SK-N-SH treated with all-trans-retinoic acid at 6 μM for 48 hours (cell line): Measurements from ENCODE around the gene COL23A1.

Source experiments
- ATAC-seq: fragments of 200-7000 bp; cut with Tn5 transposase; 3 replicates; pipeline ENCODE4 v1.9.1; 2020; ENCODE audit warnings: mild to moderate bottlenecking, moderate library complexity
- ARNTL ChIP-seq: fragments of 450-650 bp; formaldehyde crosslinking; IDR thresholded peaks from 2 replicates; pipeline ENCODE4 v1.5.0; 2020; ENCODE audit warnings: low read depth, mild to moderate bottlenecking, moderate library complexity, borderline replicate concordance
- BACH2 ChIP-seq: fragments of 250-450 bp; sonication (Bioruptor Pico); IDR thresholded peaks from 2 replicates; pipeline ENCODE4 v1.9.0; 2021; ENCODE audit warnings: mild to moderate bottlenecking, borderline replicate concordance
- CREB5 ChIP-seq: fragments of 250-450 bp; sonication (Bioruptor Pico); IDR thresholded peaks from 2 replicates; pipeline ENCODE4 v1.5.1; 2020; ENCODE audit warnings: low read depth, mild to moderate bottlenecking, moderate library complexity
- CSRNP3 ChIP-seq: fragments of 250-450 bp; sonication (Bioruptor Pico); IDR thresholded peaks from 2 replicates; pipeline ENCODE4 v1.5.1; 2021; ENCODE audit warnings: mild to moderate bottlenecking, moderate library complexity
- ESRRG ChIP-seq: fragments of 250-450 bp; sonication (Bioruptor Pico); IDR thresholded peaks from 2 replicates; pipeline ENCODE4 v1.6.1; 2021; ENCODE audit warnings: mild to moderate bottlenecking
- GLIS3 ChIP-seq: fragments of 250-450 bp; sonication (Bioruptor Pico); IDR thresholded peaks from 2 replicates; pipeline ENCODE4 v1.5.0; 2020; ENCODE audit warnings: mild to moderate bottlenecking, moderate library complexity
- ISL1 ChIP-seq: fragments of 250-450 bp; sonication (Bioruptor Pico); IDR thresholded peaks from 2 replicates; pipeline ENCODE4 v2.1.2; 2022; ENCODE audit warnings: mild to moderate bottlenecking, moderate library complexity
- OSR1 ChIP-seq: fragments of 250-450 bp; sonication (Bioruptor Pico); IDR thresholded peaks from 2 replicates; pipeline ENCODE4 v1.8.0; 2022; ENCODE audit warnings: moderate library complexity, mild to moderate bottlenecking, inconsistent platforms
- PATZ1 ChIP-seq: fragments of 250-450 bp; sonication (Bioruptor Pico); IDR thresholded peaks from 2 replicates; pipeline ENCODE4 v1.8.0; 2020; ENCODE audit warnings: mild to moderate bottlenecking, moderate library complexity, borderline replicate concordance
- PPARA ChIP-seq: fragments of 250-450 bp; sonication (Bioruptor Pico); IDR thresholded peaks from 2 replicates; pipeline ENCODE4 v1.5.0; 2020; ENCODE audit warnings: mild to moderate bottlenecking, borderline replicate concordance
- RARB ChIP-seq: fragments of 250-450 bp; sonication (Bioruptor Pico); IDR thresholded peaks from 2 replicates; pipeline ENCODE4 v1.8.0; 2021; ENCODE audit warnings: mild to moderate bottlenecking, moderate library complexity
- SNAI2 ChIP-seq: fragments of 250-450 bp; sonication (Bioruptor Pico); IDR thresholded peaks from 2 replicates; pipeline ENCODE4 v1.5.0; 2020; ENCODE audit warnings: mild to moderate bottlenecking, moderate library complexity
- TCF4 ChIP-seq: fragments of 250-450 bp; sonication (Bioruptor Pico); IDR thresholded peaks from 2 replicates; pipeline ENCODE4 v1.8.0; 2021; ENCODE audit warnings: mild to moderate bottlenecking, moderate library complexity, borderline replicate concordance
- TOX ChIP-seq: fragments of 250-450 bp; sonication (Bioruptor Pico); IDR thresholded peaks from 2 replicates; pipeline ENCODE4 v1.8.0; 2021; ENCODE audit warnings: mild to moderate bottlenecking, moderate library complexity, borderline replicate concordance
- TSHZ2 ChIP-seq: fragments of 250-450 bp; sonication (Bioruptor Pico); IDR thresholded peaks from 2 replicates; pipeline ENCODE4 v1.5.0; 2020; ENCODE audit warnings: mild to moderate bottlenecking, moderate library complexity
- ZC3H10 ChIP-seq: fragments of 250-450 bp; sonication (Bioruptor Pico); IDR thresholded peaks from 2 replicates; pipeline ENCODE4 v1.5.1; 2021; ENCODE audit warnings: mild to moderate bottlenecking, moderate library complexity
- ZFP30 ChIP-seq: fragments of 450-650 bp; formaldehyde crosslinking; IDR thresholded peaks from 2 replicates; pipeline ENCODE4 v1.5.0; 2022; ENCODE audit warnings: mild to moderate bottlenecking, moderate library complexity
- ZNF565 ChIP-seq: fragments of 450-650 bp; formaldehyde crosslinking; conservative IDR thresholded peaks from 2 replicates; pipeline ENCODE4 v1.5.0; 2020; ENCODE audit warnings: low read depth, mild to moderate bottlenecking, moderate library complexity
- ZNF70 ChIP-seq: fragments of 450-650 bp; formaldehyde crosslinking; IDR thresholded peaks from 2 replicates; pipeline ENCODE4 v1.5.0; 2020; ENCODE audit warnings: mild to moderate bottlenecking, moderate library complexity
- ZNF8 ChIP-seq: fragments of 450-650 bp; formaldehyde crosslinking; IDR thresholded peaks from 2 replicates; pipeline ENCODE4 v1.5.0; 2020; ENCODE audit warnings: mild to moderate bottlenecking, moderate library complexity
- TF ChIP-seq, protein P1 (sequence below): fragments of 250-450 bp; sonication (Bioruptor Pico); IDR thresholded peaks from 2 replicates; pipeline ENCODE4 v1.8.0; 2021; ENCODE audit warnings: low read depth, mild to moderate bottlenecking, moderate library complexity, borderline replicate concordance

COL23A1 gene

GRCh38 chr5:178538741-178539229 lies 51.4 kb downstream of the COL23A1 start:
- no peak for ATAC-seq
- no peak for TF ChIP-seq ZFP30 (CRISPR knock-in tag)
- TF ChIP-seq ZNF70 (CRISPR knock-in tag): no peak
- no peak for TF ChIP-seq PPARA (CRISPR knock-in tag)
- no peak for TF ChIP-seq ARNTL
- TF ChIP-seq, all 23 proteins: peak for 0

DNA sequence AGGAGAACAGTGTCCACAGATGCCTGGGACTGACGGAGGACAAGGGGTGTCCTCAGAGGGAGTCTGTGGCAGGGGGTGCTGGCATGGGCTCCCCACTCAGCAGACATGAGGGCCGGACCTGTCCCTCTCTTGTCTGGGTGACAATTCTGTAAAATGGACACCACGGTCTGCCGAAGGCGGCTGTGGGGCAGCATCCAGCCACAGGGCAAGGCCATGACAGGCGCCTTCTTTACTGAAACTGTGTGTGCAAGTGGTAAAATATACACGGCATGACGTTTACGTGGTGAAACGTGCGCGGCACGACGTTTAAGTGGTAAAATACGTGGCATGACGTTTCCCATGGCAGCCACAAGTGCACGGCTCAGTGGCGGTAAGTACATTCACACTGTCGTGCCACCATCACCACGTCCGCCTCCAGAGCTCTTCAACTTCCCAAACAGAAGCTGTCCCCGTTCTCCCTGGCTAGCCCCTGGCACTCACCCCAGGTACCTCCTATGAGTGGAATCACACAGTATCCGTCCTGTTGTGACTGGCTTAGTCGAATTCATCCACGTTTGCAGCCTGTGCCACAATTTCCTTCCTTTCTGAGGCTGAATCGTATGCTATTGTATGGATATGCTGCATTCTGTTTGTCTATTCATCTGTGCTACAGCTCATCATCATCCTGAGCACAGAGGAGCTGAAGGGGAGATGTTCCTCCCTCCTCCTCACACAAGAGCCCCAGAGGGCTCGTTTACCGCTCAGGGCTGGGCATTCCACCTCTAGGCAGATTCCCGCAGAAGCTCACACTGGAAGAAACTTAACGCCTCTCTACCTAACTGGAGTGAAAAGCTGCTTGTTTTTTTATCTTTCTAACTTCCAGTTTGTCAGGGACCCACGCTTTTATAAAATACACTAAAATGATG lies 52.5 kb downstream of the COL23A1 start:
- TF ChIP-seq ESRRG (CRISPR knock-in tag) (no peak), ISL1 (CRISPR knock-in tag) (no peak), ARNTL (no peak), ZNF70 (CRISPR knock-in tag) (no peak), SNAI2 (CRISPR knock-in tag) (no peak), CREB5 (CRISPR knock-in tag) (no peak), GLIS3 (CRISPR knock-in tag) (no peak), CSRNP3 (CRISPR knock-in tag) (no peak), PATZ1 (CRISPR knock-in tag) (no peak), TCF4 (CRISPR knock-in tag) (no peak), ZNF8 (CRISPR knock-in tag) (no peak), RARB (CRISPR knock-in tag) (no peak), TOX (no peak), TSHZ2 (CRISPR knock-in tag) (no peak), PPARA (CRISPR knock-in tag) (no peak), ZNF565 (CRISPR knock-in tag) (no peak), OSR1 (no peak), BACH2 (no peak), ZC3H10 (no peak)
- TF ChIP-seq, protein P1, sequence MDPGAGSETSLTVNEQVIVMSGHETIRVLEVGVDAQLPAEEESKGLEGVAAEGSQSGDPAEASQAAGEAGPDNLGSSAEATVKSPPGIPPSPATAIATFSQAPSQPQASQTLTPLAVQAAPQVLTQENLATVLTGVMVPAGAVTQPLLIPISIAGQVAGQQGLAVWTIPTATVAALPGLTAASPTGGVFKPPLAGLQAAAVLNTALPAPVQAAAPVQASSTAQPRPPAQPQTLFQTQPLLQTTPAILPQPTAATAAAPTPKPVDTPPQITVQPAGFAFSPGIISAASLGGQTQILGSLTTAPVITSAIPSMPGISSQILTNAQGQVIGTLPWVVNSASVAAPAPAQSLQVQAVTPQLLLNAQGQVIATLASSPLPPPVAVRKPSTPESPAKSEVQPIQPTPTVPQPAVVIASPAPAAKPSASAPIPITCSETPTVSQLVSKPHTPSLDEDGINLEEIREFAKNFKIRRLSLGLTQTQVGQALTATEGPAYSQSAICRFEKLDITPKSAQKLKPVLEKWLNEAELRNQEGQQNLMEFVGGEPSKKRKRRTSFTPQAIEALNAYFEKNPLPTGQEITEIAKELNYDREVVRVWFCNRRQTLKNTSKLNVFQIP (CRISPR knock-in tag): no peak
- ATAC-seq: no peak
